ENCODE measurements around the gene NCAM1. TPM values are rescaled to one million over a fixed set of nuclear protein-coding genes. Genes with fewer than 3 reads are reported as not detected.

NCAM1 gene
- total RNA-seq, 4 donors from 2014 or later: 0.98 to 1.3 (median 1.2) TPM

DNA sequence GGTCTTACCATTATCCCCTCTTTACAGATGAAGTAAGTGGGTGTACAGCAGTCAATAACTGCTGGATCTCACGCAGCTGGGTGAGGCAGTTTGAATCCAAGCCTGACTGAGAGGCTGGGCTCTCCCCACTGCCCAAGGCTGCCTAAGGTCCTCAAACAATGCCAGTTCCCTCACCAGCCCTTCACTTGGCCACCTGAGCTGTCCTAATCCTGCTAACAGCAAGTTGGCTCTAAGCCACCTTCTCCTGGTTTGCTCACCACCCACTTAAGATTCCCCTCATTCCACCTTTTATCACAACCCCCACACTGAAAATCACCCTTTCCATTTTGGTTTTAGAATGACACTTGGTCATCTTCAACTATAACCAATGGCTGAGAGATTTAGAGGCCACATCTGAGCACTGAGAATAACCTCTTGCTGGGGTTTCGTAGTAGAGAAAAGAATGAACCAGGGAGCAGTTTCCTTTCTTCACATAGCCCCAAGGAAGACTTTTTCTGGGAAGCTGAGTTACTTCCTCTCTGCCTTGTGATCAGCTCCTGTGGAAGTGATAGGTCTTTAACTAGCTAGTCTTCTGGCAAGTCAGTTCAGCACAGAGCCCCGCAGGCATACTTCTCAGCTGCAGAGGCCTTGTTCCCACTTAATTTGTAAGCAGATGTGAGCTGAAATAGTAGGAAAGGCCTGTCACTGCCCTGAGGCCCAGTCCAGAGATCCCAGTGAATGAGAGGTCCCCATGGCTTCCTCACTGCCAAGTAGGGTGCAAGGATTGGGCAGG lies 295.4 kb downstream of the NCAM1 start:
- TF ChIP-seq, protein P1, sequence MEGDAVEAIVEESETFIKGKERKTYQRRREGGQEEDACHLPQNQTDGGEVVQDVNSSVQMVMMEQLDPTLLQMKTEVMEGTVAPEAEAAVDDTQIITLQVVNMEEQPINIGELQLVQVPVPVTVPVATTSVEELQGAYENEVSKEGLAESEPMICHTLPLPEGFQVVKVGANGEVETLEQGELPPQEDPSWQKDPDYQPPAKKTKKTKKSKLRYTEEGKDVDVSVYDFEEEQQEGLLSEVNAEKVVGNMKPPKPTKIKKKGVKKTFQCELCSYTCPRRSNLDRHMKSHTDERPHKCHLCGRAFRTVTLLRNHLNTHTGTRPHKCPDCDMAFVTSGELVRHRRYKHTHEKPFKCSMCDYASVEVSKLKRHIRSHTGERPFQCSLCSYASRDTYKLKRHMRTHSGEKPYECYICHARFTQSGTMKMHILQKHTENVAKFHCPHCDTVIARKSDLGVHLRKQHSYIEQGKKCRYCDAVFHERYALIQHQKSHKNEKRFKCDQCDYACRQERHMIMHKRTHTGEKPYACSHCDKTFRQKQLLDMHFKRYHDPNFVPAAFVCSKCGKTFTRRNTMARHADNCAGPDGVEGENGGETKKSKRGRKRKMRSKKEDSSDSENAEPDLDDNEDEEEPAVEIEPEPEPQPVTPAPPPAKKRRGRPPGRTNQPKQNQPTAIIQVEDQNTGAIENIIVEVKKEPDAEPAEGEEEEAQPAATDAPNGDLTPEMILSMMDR (IDR thresholded peaks at IDR 0.05; ENCODE audit: low read depth): no peak

DNA sequence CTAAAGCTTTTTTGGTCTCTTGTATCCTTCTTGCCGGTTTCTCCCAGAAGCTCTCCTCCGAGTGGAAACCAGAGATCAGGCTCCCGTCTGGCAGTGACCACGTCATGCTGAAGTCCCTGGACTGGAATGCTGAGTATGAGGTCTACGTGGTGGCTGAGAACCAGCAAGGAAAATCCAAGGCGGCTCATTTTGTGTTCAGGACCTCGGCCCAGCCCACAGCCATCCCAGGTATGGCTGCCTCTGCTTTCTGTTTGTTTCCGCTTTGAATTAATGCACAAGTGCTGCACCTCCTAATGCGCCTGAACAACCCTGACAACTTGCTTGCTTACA lies 298.8 kb downstream of the NCAM1 start:
- TF ChIP-seq, protein P1 (IDR thresholded peaks at IDR 0.05; ENCODE audit: low read depth): no peak

- TF ChIP-seq, protein P1 (IDR thresholded peaks at IDR 0.05; ENCODE audit: low read depth): no peak
These were observed 299.3 kb downstream of the NCAM1 start for GRCh38 chr11:113260541-113260940.

DNA sequence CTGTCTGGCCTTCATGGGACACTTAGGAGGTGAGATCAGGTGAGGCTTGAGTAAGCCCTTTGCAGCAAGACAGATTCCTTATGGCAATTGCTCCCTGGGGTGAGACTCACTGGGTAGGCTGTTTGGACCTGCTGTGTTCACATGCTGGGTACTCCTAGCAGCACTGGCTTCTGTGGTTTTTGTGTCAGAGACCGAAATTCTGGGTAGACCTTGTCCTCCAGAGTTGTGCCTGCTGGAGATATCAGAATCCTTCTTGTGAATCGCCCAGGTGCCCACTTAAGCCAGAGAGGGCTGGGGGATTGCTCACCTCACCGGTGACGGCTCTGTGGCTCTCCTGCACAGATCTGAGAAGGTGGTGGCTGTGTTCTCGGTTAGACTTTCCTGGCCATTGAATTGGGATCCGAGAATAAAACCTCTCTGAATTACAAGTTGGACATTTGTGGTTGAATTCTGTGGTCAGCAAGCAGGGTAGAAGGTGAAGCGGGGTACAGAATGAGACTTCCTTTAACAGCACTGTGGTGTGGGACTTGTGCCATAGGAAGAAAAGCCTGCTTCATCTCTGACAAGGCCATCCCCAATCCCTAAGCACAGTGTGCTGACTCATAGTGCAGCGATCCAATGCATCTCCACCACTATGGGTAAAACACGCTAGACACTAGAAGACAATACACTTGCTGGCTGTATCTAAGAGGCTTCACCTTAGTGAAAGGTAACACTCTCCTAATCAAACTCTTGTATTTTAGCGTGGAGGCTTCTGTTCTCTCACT lies 300.7 kb downstream of the NCAM1 start:
- TF ChIP-seq, protein P1 (IDR thresholded peaks at IDR 0.05; ENCODE audit: low read depth): no peak

DNA sequence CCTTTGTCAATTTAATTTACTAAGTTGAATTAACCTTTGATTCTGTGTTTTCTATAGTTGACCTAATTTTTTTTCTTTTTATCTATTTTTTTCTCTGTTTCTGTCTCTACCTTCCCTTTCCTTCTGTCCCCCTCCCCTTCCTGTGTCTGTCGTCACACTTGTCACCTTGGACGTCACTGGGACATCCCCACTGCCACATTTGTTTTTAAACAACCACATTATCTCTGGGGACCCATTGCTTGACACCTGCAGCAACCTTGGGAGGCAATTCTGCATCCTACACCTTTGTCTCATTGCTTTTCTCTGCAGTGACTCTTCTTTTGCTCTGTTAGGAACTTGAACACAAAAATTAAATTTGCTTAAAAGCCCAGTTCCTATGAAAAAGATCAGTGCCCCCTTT lies 301.4 kb downstream of the NCAM1 start:
- TF ChIP-seq, protein P1 (IDR thresholded peaks at IDR 0.05; ENCODE audit: low read depth): no peak

GRCh38 chr11:113263458-113264259 lies 302.4 kb downstream of the NCAM1 start:
- TF ChIP-seq, protein P1 (IDR thresholded peaks at IDR 0.05; ENCODE audit: low read depth): no peak

DNA sequence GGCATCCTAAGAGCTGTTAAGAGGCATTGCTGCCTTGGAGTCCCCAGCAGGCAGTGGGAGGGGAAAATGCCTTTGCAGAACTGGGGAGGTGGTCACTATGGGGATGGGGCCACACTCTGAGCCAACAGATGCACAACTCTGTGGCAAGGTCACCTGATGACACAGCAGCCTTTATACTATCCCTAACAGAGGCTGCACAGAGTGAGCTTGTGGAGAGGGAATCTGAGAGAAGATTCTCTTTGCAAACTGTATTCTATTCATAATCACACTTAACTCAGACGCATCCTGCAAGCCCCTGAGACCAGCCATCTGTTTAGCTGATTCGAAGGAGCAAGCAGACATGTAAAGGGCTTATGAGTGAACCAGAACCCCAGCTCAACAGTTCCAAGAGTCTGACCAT lies 304.1 kb downstream of the NCAM1 start:
- TF ChIP-seq, protein P1 (IDR thresholded peaks at IDR 0.05; ENCODE audit: low read depth): no peak
